ENCODE results near the gene CCSAP.

DNA sequence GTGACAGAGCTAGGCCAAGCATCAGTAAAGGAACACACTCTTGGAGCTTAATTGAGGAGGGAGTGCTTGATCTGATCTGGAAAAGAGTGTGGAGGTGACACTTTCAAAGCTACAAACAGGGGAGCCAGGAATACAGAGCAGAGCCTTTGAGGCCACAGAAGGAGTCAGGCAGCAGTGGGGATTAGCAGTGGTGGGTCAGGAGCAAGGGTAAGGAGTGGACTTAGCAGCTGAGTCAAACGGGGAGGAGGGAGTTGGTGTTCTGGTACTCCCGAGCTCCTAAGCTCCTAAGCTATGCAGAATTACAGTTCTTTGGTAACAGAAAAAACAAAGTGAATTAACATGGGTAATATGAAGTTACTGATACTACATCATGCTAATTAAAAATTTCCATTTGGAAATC is 57.4 kb downstream of the CCSAP start:
- TF ChIP-seq EZH2 (IDR thresholded peaks at IDR 0.05; ENCODE audit: borderline replicate concordance): no peak
- TF ChIP-seq, protein P1, sequence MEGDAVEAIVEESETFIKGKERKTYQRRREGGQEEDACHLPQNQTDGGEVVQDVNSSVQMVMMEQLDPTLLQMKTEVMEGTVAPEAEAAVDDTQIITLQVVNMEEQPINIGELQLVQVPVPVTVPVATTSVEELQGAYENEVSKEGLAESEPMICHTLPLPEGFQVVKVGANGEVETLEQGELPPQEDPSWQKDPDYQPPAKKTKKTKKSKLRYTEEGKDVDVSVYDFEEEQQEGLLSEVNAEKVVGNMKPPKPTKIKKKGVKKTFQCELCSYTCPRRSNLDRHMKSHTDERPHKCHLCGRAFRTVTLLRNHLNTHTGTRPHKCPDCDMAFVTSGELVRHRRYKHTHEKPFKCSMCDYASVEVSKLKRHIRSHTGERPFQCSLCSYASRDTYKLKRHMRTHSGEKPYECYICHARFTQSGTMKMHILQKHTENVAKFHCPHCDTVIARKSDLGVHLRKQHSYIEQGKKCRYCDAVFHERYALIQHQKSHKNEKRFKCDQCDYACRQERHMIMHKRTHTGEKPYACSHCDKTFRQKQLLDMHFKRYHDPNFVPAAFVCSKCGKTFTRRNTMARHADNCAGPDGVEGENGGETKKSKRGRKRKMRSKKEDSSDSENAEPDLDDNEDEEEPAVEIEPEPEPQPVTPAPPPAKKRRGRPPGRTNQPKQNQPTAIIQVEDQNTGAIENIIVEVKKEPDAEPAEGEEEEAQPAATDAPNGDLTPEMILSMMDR (IDR thresholded peaks at IDR 0.05; ENCODE audit: poor library complexity): no peak
